Kidney epithelial cell (primary cell): ENCODE data around the gene CALML4. TPM values are rescaled to one million over a fixed set of nuclear protein-coding genes. Genes with fewer than 3 reads are reported as not detected.
"Not testable (repeated sequence)": the region's sequence is repeated elsewhere in the genome, so short reads cannot be mapped to it uniquely, and the experiment has no call there.

Experiments used
- DNase-seq: peaks from one replicate; pipeline ENCODE4 v3.0.0-alpha.2; 2010; ENCODE audit warnings: low read depth
- H3K27me3 ChIP-seq: 2 replicates; pipeline ENCODE4 v1.6.0; 2011; ENCODE audit warnings: low read length; ENCODE audit not compliant: control insufficient read depth, insufficient read depth
- H3K36me3 ChIP-seq: 2 replicates; pipeline ENCODE4 v1.5.1; 2011; ENCODE audit warnings: low read length; ENCODE audit not compliant: control insufficient read depth, insufficient read depth
- H3K4me3 ChIP-seq: 2 replicates; pipeline ENCODE4 v1.5.1; 2011; ENCODE audit warnings: low read depth, mild to moderate bottlenecking, control low read depth, low read length
- total RNA-seq: library from RNA; depleted of rRNA; stranded (reverse); fragments of >200 nt; gene quantifications from 2 replicates; pipeline ENCODE4 v1.2.3, GENCODE V29; 2015
- TF ChIP-seq, protein P1 (sequence below): IDR thresholded peaks from 2 replicates; pipeline ENCODE4 v1.5.1; 2011; ENCODE audit warnings: mild to moderate bottlenecking, moderate library complexity, low read length, control low read depth, inconsistent platforms; ENCODE audit not compliant: insufficient read depth, poor library complexity, severe bottlenecking

The CALML4 gene
- total RNA-seq, 1 donor from 2014 or later = 2.4 TPM

DNA sequence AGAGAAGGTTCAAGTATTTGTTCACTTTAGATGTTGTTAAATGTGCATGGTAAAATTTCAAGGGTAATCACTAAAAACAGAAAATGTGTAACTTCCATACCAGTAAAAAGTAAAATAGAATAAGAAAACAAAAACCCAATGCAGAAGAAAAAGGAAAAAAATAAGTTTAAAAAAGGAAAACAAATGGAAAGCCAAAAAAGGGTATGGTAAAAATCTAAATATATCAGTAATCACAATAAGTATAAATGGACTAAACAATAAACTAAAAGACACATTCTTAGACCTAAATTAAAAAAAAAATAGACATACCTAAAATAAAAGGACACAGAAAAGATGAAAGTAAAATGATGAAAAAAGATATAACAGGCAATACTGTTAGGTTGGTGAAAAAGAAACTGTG lies 33.9 kb upstream of the CALML4 start:
- Histone ChIP-seq H3K4me3 (no peak overlapping the region), H3K36me3 (no peaks in the 10 kb centered on the region), H3K27me3 (no peaks in the 10 kb centered on the region)
- DNase-seq = no peak
- TF ChIP-seq, protein P1, sequence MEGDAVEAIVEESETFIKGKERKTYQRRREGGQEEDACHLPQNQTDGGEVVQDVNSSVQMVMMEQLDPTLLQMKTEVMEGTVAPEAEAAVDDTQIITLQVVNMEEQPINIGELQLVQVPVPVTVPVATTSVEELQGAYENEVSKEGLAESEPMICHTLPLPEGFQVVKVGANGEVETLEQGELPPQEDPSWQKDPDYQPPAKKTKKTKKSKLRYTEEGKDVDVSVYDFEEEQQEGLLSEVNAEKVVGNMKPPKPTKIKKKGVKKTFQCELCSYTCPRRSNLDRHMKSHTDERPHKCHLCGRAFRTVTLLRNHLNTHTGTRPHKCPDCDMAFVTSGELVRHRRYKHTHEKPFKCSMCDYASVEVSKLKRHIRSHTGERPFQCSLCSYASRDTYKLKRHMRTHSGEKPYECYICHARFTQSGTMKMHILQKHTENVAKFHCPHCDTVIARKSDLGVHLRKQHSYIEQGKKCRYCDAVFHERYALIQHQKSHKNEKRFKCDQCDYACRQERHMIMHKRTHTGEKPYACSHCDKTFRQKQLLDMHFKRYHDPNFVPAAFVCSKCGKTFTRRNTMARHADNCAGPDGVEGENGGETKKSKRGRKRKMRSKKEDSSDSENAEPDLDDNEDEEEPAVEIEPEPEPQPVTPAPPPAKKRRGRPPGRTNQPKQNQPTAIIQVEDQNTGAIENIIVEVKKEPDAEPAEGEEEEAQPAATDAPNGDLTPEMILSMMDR = no peak

- TF ChIP-seq, protein P1 = no peak
- H3K36me3 ChIP-seq = no peaks in the 10 kb centered on the region
- no peaks in the 10 kb centered on the region for H3K27me3 ChIP-seq
- H3K4me3 ChIP-seq = no peak overlapping the region
- DNase-seq = no peak
These were observed 29.9 kb upstream of the CALML4 start for GRCh38 chr15:68235022-68235421.

DNA sequence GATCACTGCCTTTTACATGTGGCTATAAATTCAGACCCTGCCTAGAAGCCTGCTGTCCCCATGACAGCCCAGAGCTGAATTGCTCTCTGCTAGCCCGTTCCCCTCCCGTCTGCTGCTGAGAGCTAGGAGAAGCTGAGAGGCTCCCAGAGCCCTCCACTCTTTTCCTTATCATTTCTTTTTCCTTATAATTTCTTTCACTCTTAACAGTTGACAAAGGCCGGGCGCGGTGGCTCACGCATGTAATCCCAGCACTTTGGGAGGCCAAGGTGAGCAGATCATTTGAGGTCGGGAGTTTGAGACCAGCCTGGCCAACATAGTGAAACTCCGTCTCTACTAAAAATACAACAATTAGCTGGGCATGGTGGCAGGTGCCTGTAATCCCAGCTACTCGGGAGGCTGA lies 29.4 kb upstream of the CALML4 start:
- DNase-seq, H3K36me3 ChIP-seq, H3K27me3 ChIP-seq, H3K4me3 ChIP-seq: not testable (repeated sequence)

- no peaks in the 10 kb centered on the region for H3K36me3 ChIP-seq
- H3K27me3 ChIP-seq = no peaks in the 10 kb centered on the region
- TF ChIP-seq, protein P1 = no peak
- no peak for DNase-seq
- no peak overlapping the region for H3K4me3 ChIP-seq
These were observed 28.9 kb upstream of the CALML4 start for GRCh38 chr15:68234060-68234459.

GRCh38 chr15:68232937-68233336 lies 27.8 kb upstream of the CALML4 start:
- Histone ChIP-seq H3K36me3 (no peaks in the 10 kb centered on the region), H3K27me3 (no peaks in the 10 kb centered on the region), H3K4me3 (no peak overlapping the region)
- TF ChIP-seq, protein P1 = no peak
- no peak for DNase-seq

DNA sequence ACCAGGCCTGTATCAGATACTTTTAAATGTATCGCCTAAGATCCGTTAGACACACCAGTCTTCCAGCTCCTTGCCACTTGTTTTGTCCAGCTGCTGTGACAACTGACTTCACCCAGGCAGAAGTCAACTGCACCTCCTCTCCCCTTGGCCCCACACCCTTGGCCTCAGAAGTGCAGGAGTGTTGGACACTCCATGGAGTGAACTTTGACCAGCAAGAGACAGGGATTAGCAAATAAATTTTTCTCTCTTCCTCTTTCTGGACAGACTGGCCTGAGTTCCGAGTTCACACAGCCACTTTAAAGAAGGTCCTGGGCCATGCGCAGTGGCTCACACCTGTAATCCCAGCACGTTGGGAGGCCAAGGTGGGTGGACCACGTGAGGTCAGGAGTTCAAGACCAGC lies 27.3 kb upstream of the CALML4 start:
- TF ChIP-seq, protein P1 = no peak
- Histone ChIP-seq H3K27me3 (no peaks in the 10 kb centered on the region), H3K4me3 (no peak overlapping the region), H3K36me3 (no peaks in the 10 kb centered on the region)
- DNase-seq = no peak
